Prostate gland (tissue), 2 donors: Measurements from ENCODE around the gene CTNND2. TPM values are rescaled to one million over a fixed set of nuclear protein-coding genes. Genes with fewer than 3 reads are reported as not detected.
"Not testable (repeated sequence)": the region's sequence is repeated elsewhere in the genome, so short reads cannot be mapped to it uniquely, and the experiment has no call there.

ENCODE experiments used
- DNase-seq: peaks from one replicate; pipeline ENCODE4 v3.0.0-alpha.2; 2019; ENCODE audit warnings: low spot score
- H3K27ac ChIP-seq, 2 donors: fragments of 200-600 bp; sonication (generic); 2 replicates each; pipeline ENCODE4 v1.5.1; 2017 to 2019
- H3K27me3 ChIP-seq: fragments of 200-600 bp; sonication (generic); replicated peaks from 2 replicates; pipeline ENCODE4 v1.5.1; 2019; ENCODE audit not compliant: insufficient read depth
- H3K36me3 ChIP-seq, 2 donors: fragments of 200-600 bp; sonication (generic); 1 replicate in 1 of 2; 2 replicates in 1 of 2; pipeline versions ENCODE4 v1.5.1 to v1.8.1; 2017 to 2019
- H3K4me1 ChIP-seq: fragments of 200-600 bp; sonication (generic); replicated peaks from 2 replicates; pipeline ENCODE4 v1.5.1; 2019
- H3K4me3 ChIP-seq, 2 donors: fragments of 200-600 bp; sonication (generic); 2 replicates each; pipeline ENCODE4 v1.5.1; 2017 to 2019
- H3K9me3 ChIP-seq: fragments of 200-600 bp; sonication (generic); 2 replicates; pipeline ENCODE4 v1.5.1; 2017
- CTCF ChIP-seq, 4 experiments: fragments of 200-600 bp in 2 of 4; fragments of 450-650 bp in 2 of 4; sonication (generic) in 2 of 4; IDR thresholded peaks; 1 replicate in 3 of 4; 2 replicates in 1 of 4; pipeline ENCODE4 v1.5.1; 2016 to 2019; ENCODE audit warnings: antibody characterized with exemption in 4 of 4, mild to moderate bottlenecking in 2 of 4, moderate library complexity in 2 of 4
- POLR2A ChIP-seq: fragments of 450-650 bp; IDR thresholded peaks from one replicate; pipeline ENCODE4 v1.6.1; 2016; ENCODE audit warnings: antibody characterized with exemption, mild to moderate bottlenecking
- POLR2AphosphoS5 ChIP-seq: sonication (generic); formaldehyde crosslinking; IDR thresholded peaks from one replicate; pipeline ENCODE4 v1.6.1; 2017; ENCODE audit warnings: antibody characterized with exemption
- WGBS: methylation state at CpG from one replicate; pipeline ENCODE4 v1.1.5; 2018; 5-methylcytosine and 5-hydroxymethylcytosine counted together
- intact Hi-C: fragments of 100-400 bp; cut with DNase I; formaldehyde crosslinking; loops from one replicate; pipeline ENCODE4 v1.14.2; 2022
- total RNA-seq, 2 donors: library from RNA; depleted of rRNA; stranded (reverse); fragments of >200 nt; gene quantifications; one replicate each; pipeline ENCODE4 v1.1.0, GENCODE V29; 2016

Gene CTNND2
- total RNA-seq, 2 donors from 2014 or later, result 5.5 to 11.2 TPM

GRCh38 chr5:11072568-11072967, 831.7 kb downstream of the CTNND2 start:
- no peak overlapping the region for H3K4me3 ChIP-seq
- DNase-seq, result no peak
- 91% methylated on average over 4 of the region's 5 CpGs for WGBS
- TF ChIP-seq CTCF (IDR thresholded peaks at IDR 0.05) (no peak), POLR2AphosphoS5 (no peak), POLR2A (no peak)
- no peaks in the 10 kb centered on the region for H3K9me3 ChIP-seq
- H3K4me1 ChIP-seq, result no peaks in the 10 kb centered on the region
- no peaks in the 10 kb centered on the region for H3K36me3 ChIP-seq
- H3K27ac ChIP-seq, result no peak overlapping the region
- intact Hi-C loops, result no loop called here
- H3K27me3 ChIP-seq, result no peaks in the 10 kb centered on the region

GRCh38 chr5:11072076-11072475, 832.2 kb downstream of the CTNND2 start:
- DNase-seq, result no peak
- Histone ChIP-seq H3K4me3 (no peak overlapping the region), H3K27ac (no peak overlapping the region), H3K36me3 (no peaks in the 10 kb centered on the region), H3K27me3 (no peaks in the 10 kb centered on the region), H3K9me3 (no peaks in the 10 kb centered on the region), H3K4me1 (no peaks in the 10 kb centered on the region)
- TF ChIP-seq POLR2AphosphoS5 (no peak), POLR2A (no peak), CTCF (IDR thresholded peaks at IDR 0.05) (no peak)
- intact Hi-C loops, result no loop called here
- WGBS, result 86% methylated on average over 1 of the region's 1 CpG

- DNase-seq, result no peak
- Histone ChIP-seq H3K4me1 (no peaks in the 10 kb centered on the region), H3K27ac (no peak overlapping the region), H3K27me3 (no peaks in the 10 kb centered on the region), H3K9me3 (no peaks in the 10 kb centered on the region), H3K4me3 (no peak overlapping the region), H3K36me3 (no peaks in the 10 kb centered on the region)
- no peak for TF ChIP-seq POLR2A
- no peak for TF ChIP-seq POLR2AphosphoS5
- TF ChIP-seq CTCF (IDR thresholded peaks at IDR 0.05), result no peak
- 69% methylated on average over 3 of the region's 3 CpGs for WGBS
- intact Hi-C loops, result no loop called here
Measured at GRCh38 chr5:11069041-11069440, 835.2 kb downstream of the CTNND2 start.

GRCh38 chr5:11065723-11066122, 838.5 kb downstream of the CTNND2 start:
- H3K27me3 ChIP-seq, result not testable (repeated sequence)
- WGBS, result 79% methylated on average over 1 of the region's 1 CpG

GRCh38 chr5:11064763-11065450, 839.3 kb downstream of the CTNND2 start:
- Histone ChIP-seq H3K9me3 (no peaks in the 10 kb centered on the region), H3K4me3 (no peak overlapping the region), H3K36me3 (no peaks in the 10 kb centered on the region), H3K27me3 (no peaks in the 10 kb centered on the region), H3K4me1 (no peaks in the 10 kb centered on the region), H3K27ac (no peak overlapping the region)
- intact Hi-C loops, result no loop called here
- TF ChIP-seq CTCF (IDR thresholded peaks at IDR 0.05) (no peak), POLR2AphosphoS5 (no peak), POLR2A (no peak)
- no peak for DNase-seq
- 79% methylated on average over 4 of the region's 4 CpGs for WGBS

More at GRCh38 chr5:11065723-11066122, 838.5 kb downstream of the CTNND2 start:
- H3K4me3 ChIP-seq, DNase-seq, H3K4me1 ChIP-seq, intact Hi-C loops, H3K9me3 ChIP-seq, H3K36me3 ChIP-seq, H3K27ac ChIP-seq: not testable (repeated sequence)
